Body of pancreas (tissue), 4 donors: Measurements from ENCODE around the gene ERCC6. TPM values are rescaled to one million over a fixed set of nuclear protein-coding genes. Genes with fewer than 3 reads are reported as not detected.

Source experiments
- ATAC-seq: fragments of 150-250 bp; one replicate; pipeline ENCODE4 v1.9.1; 2016
- DNase-seq, 4 donors: peaks; one replicate each; pipeline ENCODE4 v3.0.0-alpha.2; 2019
- H3K27ac ChIP-seq, 4 donors: fragments of 200-600 bp; sonication (generic); 1 replicate in 3 of 4; 2 replicates in 1 of 4; pipeline versions ENCODE4 v1.5.1 to v1.6.1; 2016 to 2019; ENCODE audit warnings: mild to moderate bottlenecking in 1 of 4, mixed read lengths in 1 of 4, moderate library complexity in 1 of 4
- H3K27me3 ChIP-seq, 2 donors: fragments of 200-600 bp; sonication (generic); one replicate each; pipeline ENCODE4 v1.6.0; 2016; ENCODE audit warnings: mild to moderate bottlenecking in 1 of 2
- H3K36me3 ChIP-seq, 2 donors: fragments of 200-600 bp; sonication (generic); replicated peaks in 1 of 2; 2 replicates each; pipeline ENCODE4 v1.5.1; 2016; ENCODE audit warnings: low read depth in 2 of 2; ENCODE audit not compliant: insufficient read depth in 1 of 2
- H3K4me1 ChIP-seq: fragments of 200-600 bp; sonication (generic); one replicate; pipeline ENCODE4 v1.6.0; 2016
- H3K4me3 ChIP-seq, 2 donors: fragments of 200-600 bp; sonication (generic); 1 replicate in 1 of 2; 2 replicates in 1 of 2; pipeline ENCODE4 v1.5.1; 2016 to 2019
- H3K9me3 ChIP-seq, 3 donors: fragments of 200-600 bp; sonication (generic); 1 replicate in 2 of 3; 2 replicates in 1 of 3; pipeline ENCODE4 v1.5.1; 2016
- CTCF ChIP-seq, 7 experiments: fragments of 450-650 bp in 4 of 7; fragments of 200-600 bp in 3 of 7; sonication (generic) in 3 of 7; IDR thresholded peaks; one replicate each; pipeline ENCODE4 v1.5.1; 2016 to 2019; ENCODE audit warnings: antibody characterized with exemption in 7 of 7
- POLR2A ChIP-seq, 3 donors: fragments of 450-650 bp; IDR thresholded peaks; one replicate each; pipeline ENCODE4 v1.6.1; 2016; ENCODE audit warnings: antibody characterized with exemption in 3 of 3, mild to moderate bottlenecking in 2 of 3
- WGBS, 2 donors: methylation state at CpG; one replicate each; pipeline ENCODE4 v1.1.5; 2017; 5-methylcytosine and 5-hydroxymethylcytosine counted together
- intact Hi-C: fragments of 100-400 bp; cut with DNase I; formaldehyde crosslinking; loops from one replicate; pipeline ENCODE4 v1.15.1; 2023
- total RNA-seq, 2 donors: library from RNA; depleted of rRNA; stranded (reverse); fragments of >200 nt; gene quantifications; one replicate each; pipeline ENCODE4 v1.1.0, GENCODE V29; 2016

Gene ERCC6
- total RNA-seq, 2 donors from 2014 or later: 15.6 to 16.8 TPM

GRCh38 chr10:49542353-49542752 is 3.4 kb upstream of the ERCC6 start:
- no peak for ATAC-seq
- no peaks in the 10 kb centered on the region for H3K36me3 ChIP-seq
- no peaks in the 10 kb centered on the region for H3K27me3 ChIP-seq
- no peak overlapping the region for H3K27ac ChIP-seq
- WGBS, 2 donors: 75 to 80% methylated on average over 4 of the region's 4 CpGs
- no peak overlapping the region for H3K4me3 ChIP-seq
- intact Hi-C loops: no loop called here
- DNase-seq: no peak
- TF ChIP-seq POLR2A (IDR thresholded peaks at IDR 0.05): no peak
- no peak for TF ChIP-seq CTCF (IDR thresholded peaks at IDR 0.05)
- H3K4me1 ChIP-seq: peaks cover 14% of the 10 kb centered on the region
- H3K9me3 ChIP-seq: no peaks in the 10 kb centered on the region

GRCh38 chr10:49541762-49542161 is 2.8 kb upstream of the ERCC6 start:
- ATAC-seq (no peak), DNase-seq (no peak)
- Histone ChIP-seq H3K36me3 (no peaks in the 10 kb centered on the region), H3K4me1 (peaks cover 17% of the 10 kb centered on the region), H3K4me3 (no peak overlapping the region), H3K9me3 (no peaks in the 10 kb centered on the region), H3K27ac (no peak overlapping the region), H3K27me3 (no peaks in the 10 kb centered on the region)
- WGBS, 2 donors: 58 to 61% methylated on average over 6 of the region's 6 CpGs
- no peak for TF ChIP-seq CTCF (IDR thresholded peaks at IDR 0.05)
- intact Hi-C loops: no loop called here

- 63 to 73% methylated on average over 20 of the region's 20 CpGs for WGBS, 2 donors
- no peak for TF ChIP-seq CTCF (IDR thresholded peaks at IDR 0.05)
- TF ChIP-seq POLR2A (IDR thresholded peaks at IDR 0.05): no peak
- intact Hi-C loops: no loop called here
- DNase-seq (no peak), ATAC-seq (no peak)
- no peaks in the 10 kb centered on the region for H3K27me3 ChIP-seq
- H3K27ac ChIP-seq: peak overlapping the region in 1 of 4 donors; percentile 76
- H3K9me3 ChIP-seq: no peaks in the 10 kb centered on the region
- H3K4me1 ChIP-seq: peaks cover 20% of the 10 kb centered on the region
- no peak overlapping the region for H3K4me3 ChIP-seq
- no peaks in the 10 kb centered on the region for H3K36me3 ChIP-seq
These were observed 1.3 kb upstream of the ERCC6 start for GRCh38 chr10:49540056-49540797.

GRCh38 chr10:49539320-49539885 is 482 bp upstream of the ERCC6 start:
- 0 to 1% methylated on average over 26 of the region's 26 CpGs for WGBS, 2 donors
- Histone ChIP-seq H3K27me3 (no peaks in the 10 kb centered on the region), H3K4me1 (peaks cover 20% of the 10 kb centered on the region), H3K9me3 (no peaks in the 10 kb centered on the region), H3K36me3 (no peaks in the 10 kb centered on the region), H3K4me3 (peak overlapping the region; percentile 4 to 38), H3K27ac (peak overlapping the region; percentile 70 to 90 (median 82))
- DNase-seq: peak; percentile 27 to 36 (median 36)
- TF ChIP-seq POLR2A (IDR thresholded peaks at IDR 0.05) (no peak), CTCF (IDR thresholded peaks at IDR 0.05) (no peak)
- ATAC-seq: peak; percentile 25
- intact Hi-C loops: no loop called here
